SK-N-MC (cell line): ENCODE data around the gene HOXA3.

ENCODE experiments used
- DNase-seq: peaks from one replicate; pipeline ENCODE4 v3.0.0-alpha.2; 2011; ENCODE audit warnings: low read depth, low spot score
- H3K27ac ChIP-seq: fragments of 200-600 bp; sonication (generic); 2 replicates; pipeline ENCODE4 v1.5.1; 2016; ENCODE audit warnings: mixed run types
- H3K36me3 ChIP-seq: fragments of 200-600 bp; sonication (generic); 2 replicates; pipeline ENCODE4 v1.6.1; 2017; ENCODE audit warnings: antibody characterized with exemption, low read length, mixed read lengths; ENCODE audit not compliant: insufficient read depth
- H3K4me3 ChIP-seq: fragments of 200-600 bp; sonication (generic); 2 replicates; pipeline ENCODE4 v1.5.1; 2016
- H3K9ac ChIP-seq: fragments of 200-600 bp; sonication (generic); 2 replicates; pipeline ENCODE4 v1.8.0; 2017; ENCODE audit warnings: mixed run types, mixed read lengths; ENCODE audit not compliant: insufficient read length
- H3K9me3 ChIP-seq: fragments of 200-600 bp; sonication (generic); 2 replicates; pipeline ENCODE4 v1.6.1; 2017; ENCODE audit warnings: low read depth, mild to moderate bottlenecking, antibody characterized with exemption, low read length, moderate library complexity, mixed read lengths
- EZH2 ChIP-seq: fragments of 200-600 bp; sonication (generic); IDR thresholded peaks from one replicate; pipeline ENCODE4 v1.6.1; 2017; ENCODE audit warnings: antibody characterized with exemption
- FOXP2 ChIP-seq: optimal IDR thresholded peaks from 2 replicates; pipeline ENCODE3; 2011; ENCODE audit warnings: mild to moderate bottlenecking, moderate library complexity; ENCODE audit not compliant: insufficient read depth; ENCODE audit errors: extremely low read length, control extremely low read depth
- POLR2AphosphoS5 ChIP-seq: IDR thresholded peaks from 2 replicates; pipeline ENCODE4 v1.6.1; 2012; ENCODE audit warnings: mild to moderate bottlenecking, low read depth, low read length, borderline replicate concordance

HOXA3 gene

GRCh38 chr7:27101171-27101956 lies 51.0 kb downstream of the HOXA3 start:
- H3K4me3 ChIP-seq = peak overlapping the region; percentile 67
- no peak for DNase-seq
- H3K9me3 ChIP-seq = no peaks in the 10 kb centered on the region
- H3K9ac ChIP-seq = no peak overlapping the region
- no peak for TF ChIP-seq POLR2AphosphoS5
- TF ChIP-seq EZH2 = peak; percentile 94
- no peak overlapping the region for H3K27ac ChIP-seq
- H3K36me3 ChIP-seq = no peaks in the 10 kb centered on the region

- H3K36me3 ChIP-seq = no peaks in the 10 kb centered on the region
- TF ChIP-seq EZH2 = no peak
- TF ChIP-seq FOXP2 = no peak
- no peak for TF ChIP-seq POLR2AphosphoS5
- H3K9me3 ChIP-seq = no peaks in the 10 kb centered on the region
- H3K9ac ChIP-seq = no peak overlapping the region
- no peak for DNase-seq
- H3K27ac ChIP-seq = no peak overlapping the region
- H3K4me3 ChIP-seq = peak overlapping the region; percentile 67
Observed at GRCh38 chr7:27100694-27101170, 51.7 kb downstream of the HOXA3 start.

- Histone ChIP-seq H3K27ac (no peak overlapping the region), H3K9ac (no peak overlapping the region), H3K4me3 (no peak overlapping the region), H3K36me3 (no peaks in the 10 kb centered on the region), H3K9me3 (no peaks in the 10 kb centered on the region)
- no peak for DNase-seq
- TF ChIP-seq POLR2AphosphoS5 = no peak
- TF ChIP-seq EZH2 = no peak
- TF ChIP-seq FOXP2 = no peak
Observed at GRCh38 chr7:27099453-27100370, 52.7 kb downstream of the HOXA3 start.

GRCh38 chr7:27098578-27099451 lies 53.6 kb downstream of the HOXA3 start:
- TF ChIP-seq FOXP2 (no peak), EZH2 (peak; percentile 99)
- Histone ChIP-seq H3K4me3 (peak overlapping the region; percentile 34; the same call in 1 of the 2 replicates), H3K9me3 (no peaks in the 10 kb centered on the region), H3K36me3 (no peaks in the 10 kb centered on the region), H3K9ac (no peak overlapping the region), H3K27ac (no peak overlapping the region)
- DNase-seq = no peak

GRCh38 chr7:27097686-27098577 lies 54.5 kb downstream of the HOXA3 start:
- Histone ChIP-seq H3K4me3 (peak overlapping the region; percentile 34; the same call in 1 of the 2 replicates), H3K9me3 (no peaks in the 10 kb centered on the region), H3K36me3 (no peaks in the 10 kb centered on the region), H3K27ac (no peak overlapping the region), H3K9ac (no peak overlapping the region)
- TF ChIP-seq FOXP2 (no peak), EZH2 (no peak), POLR2AphosphoS5 (no peak)
- no peak for DNase-seq

- Histone ChIP-seq H3K27ac (no peak overlapping the region), H3K9ac (no peak overlapping the region), H3K4me3 (peak overlapping the region; percentile 76), H3K36me3 (no peaks in the 10 kb centered on the region), H3K9me3 (no peaks in the 10 kb centered on the region)
- DNase-seq = no peak
- no peak for TF ChIP-seq EZH2
- no peak for TF ChIP-seq FOXP2
- no peak for TF ChIP-seq POLR2AphosphoS5
Observed at GRCh38 chr7:27096768-27097514, 55.4 kb downstream of the HOXA3 start.
